Neural cell (in vitro differentiated cells): ENCODE results near the gene DDX51. TPM values are rescaled to one million over a fixed set of nuclear protein-coding genes. Genes with fewer than 3 reads are reported as not detected.
"Not testable (repeated sequence)": the region's sequence is repeated elsewhere in the genome, so short reads cannot be mapped to it uniquely, and the experiment has no call there.

Source experiments
- H2AFZ ChIP-seq: fragments of 200-600, 300-800 bp; sonication (generic), shearing (Covaris generic); 2 replicates; pipeline ENCODE4 v1.6.0; 2014; ENCODE audit warnings: low read depth, mild to moderate bottlenecking, antibody characterized with exemption, low read length, moderate library complexity
- H3F3A ChIP-seq: fragments of 200-600 bp; shearing (Covaris generic); 2 replicates; pipeline ENCODE4 v1.6.1; 2016; ENCODE audit warnings: mild to moderate bottlenecking, moderate library complexity, mixed read lengths, antibody characterized with exemption, low read length; ENCODE audit not compliant: insufficient read depth, poor library complexity, severe bottlenecking
- H3K27ac ChIP-seq: fragments of 200-600, 300-800 bp; sonication (generic), shearing (Covaris generic); 2 replicates; pipeline ENCODE4 v1.5.1; 2014; ENCODE audit warnings: mild to moderate bottlenecking, low read length, moderate library complexity
- H3K27me3 ChIP-seq: fragments of 300-800, 200-600 bp; sonication (generic), shearing (Covaris generic); 2 replicates; pipeline ENCODE4 v1.6.0; 2014; ENCODE audit warnings: mild to moderate bottlenecking, low read depth, low read length, moderate library complexity; ENCODE audit not compliant: insufficient read depth
- H3K36me3 ChIP-seq: fragments of 300-800, 200-600 bp; sonication (generic), shearing (Covaris generic); 2 replicates; pipeline ENCODE4 v1.5.1; 2014; ENCODE audit warnings: mild to moderate bottlenecking, antibody characterized with exemption, low read length, moderate library complexity; ENCODE audit not compliant: insufficient read depth
- H3K4me2 ChIP-seq: fragments of 300-800, 200-600 bp; sonication (generic), shearing (Covaris generic); 2 replicates; pipeline ENCODE4 v1.6.0; 2014; ENCODE audit warnings: mild to moderate bottlenecking, low read length
- H3K4me3 ChIP-seq: fragments of 300-800, 200-600 bp; sonication (generic), shearing (Covaris generic); 2 replicates; pipeline ENCODE4 v1.5.1; 2014; ENCODE audit warnings: mild to moderate bottlenecking, low read length, moderate library complexity
- H3K79me2 ChIP-seq: fragments of 200-600 bp; shearing (Covaris generic); replicated peaks from 2 replicates; pipeline ENCODE4 v1.6.0; 2014; ENCODE audit warnings: mild to moderate bottlenecking, low read length, moderate library complexity; ENCODE audit not compliant: insufficient read depth
- H3K9ac ChIP-seq: fragments of 300-800, 200-600 bp; sonication (generic), shearing (Covaris generic); 2 replicates; pipeline ENCODE4 v1.6.1; 2016; ENCODE audit warnings: mild to moderate bottlenecking, low read length, mixed read lengths
- H3K9me2 ChIP-seq: fragments of 200-600 bp; shearing (Covaris generic); 2 replicates; pipeline ENCODE4 v1.6.1; 2016; ENCODE audit warnings: mild to moderate bottlenecking, low read length, mixed read lengths; ENCODE audit not compliant: insufficient read depth
- H3K9me3 ChIP-seq: fragments of 200-600, 300-800 bp; sonication (generic), shearing (Covaris generic); 2 replicates; pipeline ENCODE4 v1.6.1; 2016; ENCODE audit warnings: mild to moderate bottlenecking, mixed run types, low read length, moderate library complexity, mixed read lengths
- H4K20me1 ChIP-seq: fragments of 200-600 bp; shearing (Covaris generic); 2 replicates; pipeline ENCODE4 v1.6.1; 2016; ENCODE audit warnings: mild to moderate bottlenecking, mixed run types; ENCODE audit not compliant: insufficient read depth
- CTCF ChIP-seq: fragments of 450-650 bp; IDR thresholded peaks from 2 replicates; pipeline ENCODE4 v1.5.1; 2014; ENCODE audit warnings: antibody characterized with exemption, mild to moderate bottlenecking, moderate library complexity; ENCODE audit not compliant: poor library complexity, severe bottlenecking
- EP300 ChIP-seq: fragments of 450-650 bp; conservative IDR thresholded peaks from 2 replicates; pipeline ENCODE4 v1.6.1; 2014; ENCODE audit warnings: antibody characterized with exemption, mild to moderate bottlenecking, moderate library complexity; ENCODE audit not compliant: poor library complexity, severe bottlenecking
- EZH2 ChIP-seq: fragments of 200-600, 300-800 bp; shearing (Covaris generic), sonication (generic); IDR thresholded peaks from 2 replicates; pipeline ENCODE4 v1.6.1; 2014; ENCODE audit warnings: antibody characterized with exemption, low read length, borderline replicate concordance, mild to moderate bottlenecking; ENCODE audit not compliant: insufficient read depth, poor library complexity, severe bottlenecking
- MXI1 ChIP-seq: fragments of 450-650 bp; conservative IDR thresholded peaks from 2 replicates; pipeline ENCODE4 v1.6.1; 2014; ENCODE audit warnings: antibody characterized with exemption, mild to moderate bottlenecking; ENCODE audit not compliant: poor library complexity, severe bottlenecking
- POLR2AphosphoS5 ChIP-seq: IDR thresholded peaks from 2 replicates; pipeline ENCODE4 v1.6.1; 2012
- RAD21 ChIP-seq: fragments of 450-650 bp; conservative IDR thresholded peaks from 2 replicates; pipeline ENCODE4 v1.6.1; 2014; ENCODE audit warnings: antibody characterized with exemption, mild to moderate bottlenecking, moderate library complexity
- SMC3 ChIP-seq: fragments of 450-650 bp; conservative IDR thresholded peaks from 2 replicates; pipeline ENCODE4 v1.6.1; 2014; ENCODE audit warnings: antibody characterized with exemption, mild to moderate bottlenecking, moderate library complexity; ENCODE audit not compliant: poor library complexity
- TAF1 ChIP-seq: IDR thresholded peaks from 2 replicates; pipeline ENCODE4 v1.6.1; 2012; ENCODE audit warnings: low read depth
- polyA plus RNA-seq: library from polyadenylated mRNA; depleted of rRNA; stranded (reverse); fragments of >200 nt; gene quantifications from 2 replicates; pipeline ENCODE4 v1.2.3, GENCODE V29; 2014

The DDX51 gene
- polyA plus RNA-seq, 1 donor from 2014 or later: 17.6 TPM

- Histone ChIP-seq H3K4me3 (no peak overlapping the region), H3K79me2 (no peaks in the 10 kb centered on the region), H3K27ac (no peak overlapping the region), H2AFZ (no peak overlapping the region), H3K27me3 (no peaks in the 10 kb centered on the region), H3F3A (no peaks in the 10 kb centered on the region), H3K36me3 (no peaks in the 10 kb centered on the region), H3K9me3 (no peaks in the 10 kb centered on the region), H4K20me1 (no peaks in the 10 kb centered on the region), H3K9ac (no peak overlapping the region), H3K4me2 (no peak overlapping the region), H3K9me2 (no peaks in the 10 kb centered on the region)
- no peak for TF ChIP-seq POLR2AphosphoS5
- TF ChIP-seq RAD21: no peak
- no peak for TF ChIP-seq MXI1
- TF ChIP-seq EZH2: no peak
- TF ChIP-seq TAF1: no peak
- TF ChIP-seq CTCF: no peak
- TF ChIP-seq SMC3: no peak
- TF ChIP-seq EP300: no peak
Observed at GRCh38 chr12:132137483-132138125, 6.5 kb downstream of the DDX51 start.

DNA sequence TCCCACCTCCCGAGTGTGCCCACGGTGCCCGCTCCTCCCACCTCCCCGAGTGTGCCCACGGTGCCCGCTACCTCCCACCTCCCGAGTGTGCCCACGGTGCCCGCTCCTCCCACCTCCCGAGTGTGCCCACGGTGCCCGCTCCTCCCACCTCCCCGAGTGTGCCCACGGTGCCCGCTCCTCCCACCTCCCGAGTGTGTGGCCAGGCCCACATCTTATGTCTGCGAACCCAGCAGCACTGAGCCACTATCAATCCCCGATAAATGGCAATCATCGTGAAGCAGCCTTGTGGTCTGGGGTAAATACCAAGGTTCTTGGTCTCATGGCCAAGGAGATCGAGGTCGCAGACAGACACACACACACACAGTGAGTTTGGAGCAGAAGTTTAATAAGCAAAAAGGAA lies 7.9 kb downstream of the DDX51 start:
- H3K36me3 ChIP-seq, H3K9ac ChIP-seq, H2AFZ ChIP-seq, H3K4me2 ChIP-seq, H3K27me3 ChIP-seq, H3F3A ChIP-seq, H3K27ac ChIP-seq, H4K20me1 ChIP-seq, H3K9me2 ChIP-seq, H3K4me3 ChIP-seq, H3K9me3 ChIP-seq, H3K79me2 ChIP-seq: not testable (repeated sequence)

- not testable (repeated sequence) for H3K79me2 ChIP-seq, H3K4me3 ChIP-seq, H2AFZ ChIP-seq, H4K20me1 ChIP-seq, H3K9me3 ChIP-seq, H3K36me3 ChIP-seq, H3F3A ChIP-seq, H3K27me3 ChIP-seq, H3K27ac ChIP-seq, H3K9me2 ChIP-seq, H3K9ac ChIP-seq, H3K4me2 ChIP-seq
Observed at GRCh38 chr12:132134653-132135183, 9.4 kb downstream of the DDX51 start.
